Activated B cell treated with CpG ODN at 0.5 μM for 24 hours (primary cell): ENCODE measurements around the gene MYDGF. TPM values are rescaled to one million over a fixed set of nuclear protein-coding genes. Genes with fewer than 3 reads are reported as not detected.

ENCODE experiments used
- ATAC-seq: fragments of 200-7000 bp; cut with Tn5 transposase; one replicate; pipeline ENCODE4 v1.10.0; 2021; ENCODE audit warnings: low read depth, mild to moderate bottlenecking, moderate library complexity
- CTCF ChIA-PET: fragments of 350-600 bp; sonication (Branson Sonifier 250); formaldehyde crosslinking; loops from one replicate; lab custom pipeline; 2021; ENCODE audit warnings: antibody characterized with exemption; lab: Charles Lee
- POLR2A ChIA-PET: fragments of 350-600 bp; sonication (Branson Sonifier 250); formaldehyde crosslinking; loops from one replicate; lab custom pipeline; 2021; ENCODE audit warnings: antibody characterized with exemption; lab: Charles Lee
- DNase-seq: peaks from one replicate; pipeline ENCODE4 v3.0.0; 2022
- H3K27ac Mint-ChIP-seq: one replicate; pipeline ENCODE4 v1.8.0; 2020; ENCODE audit warnings: mixed read lengths
- H3K27me3 Mint-ChIP-seq: one replicate; pipeline ENCODE4 v1.8.0; 2021; ENCODE audit warnings: mixed read lengths
- H3K36me3 Mint-ChIP-seq: one replicate; pipeline ENCODE4 v1.8.0; 2021; ENCODE audit warnings: low read depth, mixed read lengths
- H3K4me1 Mint-ChIP-seq: one replicate; pipeline ENCODE4 v1.8.0; 2021; ENCODE audit warnings: mixed read lengths
- H3K4me3 Mint-ChIP-seq: one replicate; pipeline ENCODE4 v1.8.0; 2020; ENCODE audit warnings: mild to moderate bottlenecking, mixed read lengths
- H3K9me3 Mint-ChIP-seq: one replicate; pipeline ENCODE4 v1.8.0; 2020; ENCODE audit warnings: mixed read lengths
- intact Hi-C: fragments of 100-400 bp; cut with micrococcal nuclease; formaldehyde crosslinking; loops from one replicate; pipeline ENCODE4 v1.15.1; 2024
- total RNA-seq: library from RNA; stranded (reverse); gene quantifications from 2 replicates; pipeline ENCODE4 v1.2.3, GENCODE V29; 2022
- TF ChIP-seq, protein P1 (sequence below): fragments of 200-600 bp; IDR thresholded peaks from one replicate; pipeline ENCODE4 v1.8.0; 2022; ENCODE audit warnings: antibody characterized with exemption, mild to moderate bottlenecking

MYDGF gene
- total RNA-seq, 1 donor from 2014 or later, result 30.9 TPM

GRCh38 chr19:4657262-4657661 is 12.9 kb downstream of the MYDGF start:
- Mint-ChIP-seq H3K27ac (no peak overlapping the region), H3K4me3 (no peak overlapping the region), H3K27me3 (no peaks in the 10 kb centered on the region), H3K9me3 (no peaks in the 10 kb centered on the region), H3K4me1 (peaks cover 8% of the 10 kb centered on the region), H3K36me3 (peaks cover 69% of the 10 kb centered on the region)
- ATAC-seq (no peak), DNase-seq (no peak)
- ChIA-PET CTCF (no interaction called here), POLR2A (no interaction called here)
- intact Hi-C loops, result no loop called here
- TF ChIP-seq, protein P1, sequence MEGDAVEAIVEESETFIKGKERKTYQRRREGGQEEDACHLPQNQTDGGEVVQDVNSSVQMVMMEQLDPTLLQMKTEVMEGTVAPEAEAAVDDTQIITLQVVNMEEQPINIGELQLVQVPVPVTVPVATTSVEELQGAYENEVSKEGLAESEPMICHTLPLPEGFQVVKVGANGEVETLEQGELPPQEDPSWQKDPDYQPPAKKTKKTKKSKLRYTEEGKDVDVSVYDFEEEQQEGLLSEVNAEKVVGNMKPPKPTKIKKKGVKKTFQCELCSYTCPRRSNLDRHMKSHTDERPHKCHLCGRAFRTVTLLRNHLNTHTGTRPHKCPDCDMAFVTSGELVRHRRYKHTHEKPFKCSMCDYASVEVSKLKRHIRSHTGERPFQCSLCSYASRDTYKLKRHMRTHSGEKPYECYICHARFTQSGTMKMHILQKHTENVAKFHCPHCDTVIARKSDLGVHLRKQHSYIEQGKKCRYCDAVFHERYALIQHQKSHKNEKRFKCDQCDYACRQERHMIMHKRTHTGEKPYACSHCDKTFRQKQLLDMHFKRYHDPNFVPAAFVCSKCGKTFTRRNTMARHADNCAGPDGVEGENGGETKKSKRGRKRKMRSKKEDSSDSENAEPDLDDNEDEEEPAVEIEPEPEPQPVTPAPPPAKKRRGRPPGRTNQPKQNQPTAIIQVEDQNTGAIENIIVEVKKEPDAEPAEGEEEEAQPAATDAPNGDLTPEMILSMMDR, result no peak

DNA sequence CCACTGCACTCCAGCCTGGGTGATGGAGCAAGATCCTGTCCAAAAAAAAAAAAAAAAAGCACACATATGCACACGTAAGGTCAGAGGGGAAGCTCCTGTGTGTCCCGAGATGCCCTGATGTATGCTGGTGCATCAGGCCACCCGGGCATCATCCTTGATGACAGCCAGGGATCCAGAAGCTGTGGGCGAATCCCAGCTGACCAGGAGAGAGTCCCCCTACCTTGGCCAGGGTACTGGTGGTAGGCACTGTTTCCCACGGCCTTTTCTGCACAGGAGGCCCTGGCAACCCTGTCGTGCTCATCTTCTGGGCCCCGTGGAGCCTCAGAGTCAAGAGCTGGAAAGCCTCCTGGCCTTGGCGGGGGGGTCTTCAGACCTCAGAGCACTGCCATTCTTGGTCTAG is 14.0 kb downstream of the MYDGF start:
- TF ChIP-seq, protein P1, result no peak
- intact Hi-C loops, result no loop called here
- H3K36me3 Mint-ChIP-seq, result peaks cover 63% of the 10 kb centered on the region
- no peak overlapping the region for H3K4me3 Mint-ChIP-seq
- DNase-seq (no peak), ATAC-seq (no peak)
- peaks cover 8% of the 10 kb centered on the region for H3K4me1 Mint-ChIP-seq
- no peaks in the 10 kb centered on the region for H3K27me3 Mint-ChIP-seq
- CTCF ChIA-PET, result no interaction called here
- H3K27ac Mint-ChIP-seq, result no peak overlapping the region
- H3K9me3 Mint-ChIP-seq, result no peaks in the 10 kb centered on the region
- POLR2A ChIA-PET, result no interaction called here

DNA sequence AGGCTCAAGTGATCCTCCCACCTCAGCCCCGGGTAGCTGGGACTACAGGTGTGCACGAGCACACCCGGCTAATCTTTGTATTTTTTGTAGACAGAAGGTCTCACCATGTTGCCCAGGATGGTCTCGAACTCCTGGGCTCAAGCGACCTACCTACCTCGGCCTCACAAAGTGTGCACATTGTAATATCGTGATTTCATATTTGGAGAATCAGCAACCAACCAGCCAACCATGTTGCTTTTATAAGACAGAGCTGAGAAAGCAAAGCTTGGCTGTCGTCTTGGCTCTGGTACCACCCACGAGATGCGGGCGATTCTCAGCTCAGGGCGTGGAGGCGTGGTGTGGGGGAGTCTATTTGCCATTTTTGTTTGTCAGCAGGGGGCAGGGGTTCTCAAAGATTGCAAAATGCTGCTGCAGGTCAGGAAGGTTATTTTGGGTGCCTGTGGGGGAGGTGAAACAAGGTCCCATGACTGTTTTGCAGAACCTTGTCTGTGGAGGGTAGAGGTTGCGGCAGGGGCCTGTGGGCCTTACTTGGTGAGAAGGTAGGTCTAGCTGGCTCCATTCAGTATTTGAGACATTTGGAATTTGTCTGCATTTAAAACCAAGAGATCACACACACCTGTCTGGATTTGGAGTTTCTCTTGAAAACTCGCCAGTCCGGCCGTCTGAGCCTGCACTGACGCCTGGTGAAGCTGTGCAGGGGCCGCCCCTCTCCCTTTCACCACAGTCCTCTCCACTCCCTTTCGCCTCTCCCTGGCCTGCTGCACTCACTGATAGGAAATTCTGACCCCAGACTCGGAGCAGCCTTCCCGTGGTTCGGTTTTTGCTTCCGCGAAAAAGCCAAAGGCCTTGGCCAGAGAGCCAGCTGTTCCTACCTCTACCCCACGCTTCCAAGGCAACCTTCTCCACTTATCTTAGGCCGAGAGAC is 15.4 kb downstream of the MYDGF start:
- CTCF ChIA-PET, result no interaction called here
- no peak overlapping the region for H3K4me3 Mint-ChIP-seq
- TF ChIP-seq, protein P1, result no peak
- ATAC-seq (no peak), DNase-seq (no peak)
- no peaks in the 10 kb centered on the region for H3K9me3 Mint-ChIP-seq
- H3K27me3 Mint-ChIP-seq, result no peaks in the 10 kb centered on the region
- intact Hi-C loops, result no loop called here
- H3K36me3 Mint-ChIP-seq, result peaks cover 54% of the 10 kb centered on the region
- peaks cover 8% of the 10 kb centered on the region for H3K4me1 Mint-ChIP-seq
- peak overlapping the region; percentile 41 for H3K27ac Mint-ChIP-seq
- POLR2A ChIA-PET, result interaction anchor here (0.6 kb wide), 1 partner anchor 14 kb away, joined by 3 read pairs; no protein-coding TSS in a partner anchor

- intact Hi-C loops, result no loop called here
- H3K4me3 Mint-ChIP-seq, result no peak overlapping the region
- ATAC-seq (no peak), DNase-seq (no peak)
- TF ChIP-seq, protein P1, result no peak
- H3K36me3 Mint-ChIP-seq, result peaks cover 48% of the 10 kb centered on the region
- no peaks in the 10 kb centered on the region for H3K27me3 Mint-ChIP-seq
- CTCF ChIA-PET, result no interaction called here
- H3K27ac Mint-ChIP-seq, result peak overlapping the region; percentile 50
- POLR2A ChIA-PET, result interaction anchor here (0.6 kb wide), 1 partner anchor 1328 kb away, joined by 4 read pairs; no protein-coding TSS in a partner anchor
- H3K4me1 Mint-ChIP-seq, result peaks cover 11% of the 10 kb centered on the region
- H3K9me3 Mint-ChIP-seq, result no peaks in the 10 kb centered on the region
Observed at GRCh38 chr19:4653793-4654436, 16.2 kb downstream of the MYDGF start.

DNA sequence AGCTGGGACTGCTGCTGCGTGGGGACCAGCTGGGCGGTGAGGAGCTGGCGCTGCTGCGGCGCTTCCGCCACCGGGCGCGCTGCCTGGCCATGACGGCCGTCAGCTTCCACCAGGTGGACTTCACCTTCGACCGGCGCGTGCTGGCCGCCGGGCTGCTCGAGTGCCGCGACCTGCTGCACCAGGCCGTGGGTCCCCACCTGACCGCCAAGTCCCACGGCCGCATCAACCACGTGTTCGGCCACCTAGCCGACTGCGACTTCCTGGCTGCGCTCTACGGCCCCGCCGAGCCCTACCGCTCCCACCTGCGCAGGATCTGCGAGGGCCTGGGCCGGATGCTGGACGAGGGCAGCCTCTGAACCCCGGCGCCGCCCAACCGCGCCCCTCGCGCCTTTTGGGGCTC is 18.1 kb downstream of the MYDGF start:
- Mint-ChIP-seq H3K4me3 (no peak overlapping the region), H3K4me1 (peaks cover 23% of the 10 kb centered on the region), H3K27me3 (no peaks in the 10 kb centered on the region), H3K36me3 (peaks cover 34% of the 10 kb centered on the region), H3K9me3 (no peaks in the 10 kb centered on the region), H3K27ac (no peak overlapping the region)
- ATAC-seq, result no peak
- intact Hi-C loops, result no loop called here
- CTCF ChIA-PET, result no interaction called here
- no peak for DNase-seq
- POLR2A ChIA-PET, result no interaction called here
- TF ChIP-seq, protein P1, result no peak
